OCI-LY7 (cell line): ENCODE data around the gene DZIP1. TPM values are rescaled to one million over a fixed set of nuclear protein-coding genes. Genes with fewer than 3 reads are reported as not detected.

ENCODE experiments used
- BruUV-seq: library from RNA; stranded (reverse); fragments of 400-500 nt; replicated peaks from 2 replicates; lab custom pipeline; 2021; lab: Mats Ljungman, UMichigan
- CTCF ChIA-PET: fragments of 300-600 bp; sonication (Branson Sonifier 250); formaldehyde crosslinking; loops from one replicate; lab custom pipeline; 2022; ENCODE audit warnings: antibody characterized with exemption; ENCODE audit not compliant: unreplicated experiment; lab: Charles Lee
- POLR2A ChIA-PET: fragments of 300-600 bp; sonication (Branson Sonifier 250); formaldehyde crosslinking; loops from one replicate; lab custom pipeline; 2022; ENCODE audit warnings: antibody characterized with exemption; lab: Charles Lee
- DNase-seq: peaks from one replicate; pipeline ENCODE4 v3.0.0-alpha.2; 2015; ENCODE audit warnings: low spot score
- H2AFZ ChIP-seq: fragments of 200-600 bp; sonication (generic), shearing (Covaris generic); 2 replicates; pipeline ENCODE4 v1.6.1; 2014; ENCODE audit warnings: mild to moderate bottlenecking, antibody characterized with exemption, low read length, moderate library complexity
- H3K27ac ChIP-seq: fragments of 200-600 bp; sonication (generic); 2 replicates; pipeline ENCODE4 v1.5.1; 2014; ENCODE audit warnings: mixed run types, low read depth, mild to moderate bottlenecking, moderate library complexity, low read length, inconsistent platforms; ENCODE audit not compliant: poor library complexity, severe bottlenecking
- H3K36me3 ChIP-seq: fragments of 200-600 bp; sonication (generic); 2 replicates; pipeline ENCODE4 v1.6.1; 2014; ENCODE audit warnings: mild to moderate bottlenecking, antibody characterized with exemption, low read length, moderate library complexity, mixed read lengths; ENCODE audit not compliant: insufficient read depth
- H3K4me1 ChIP-seq: fragments of 200-600 bp; sonication (generic); 2 replicates; pipeline ENCODE4 v1.5.1; 2014; ENCODE audit warnings: mild to moderate bottlenecking, low read length; ENCODE audit not compliant: insufficient read depth, poor library complexity, severe bottlenecking
- H3K4me2 ChIP-seq: fragments of 200-600 bp; sonication (generic); 2 replicates; pipeline ENCODE4 v1.6.1; 2014; ENCODE audit warnings: mild to moderate bottlenecking, low read length
- H3K4me3 ChIP-seq: fragments of 200-600 bp; sonication (generic); 2 replicates; pipeline ENCODE4 v1.5.1; 2014; ENCODE audit warnings: mild to moderate bottlenecking, low read depth, low read length; ENCODE audit not compliant: poor library complexity, severe bottlenecking
- H3K79me2 ChIP-seq: fragments of 200-600 bp; sonication (generic); 2 replicates; pipeline ENCODE4 v1.6.1; 2016; ENCODE audit warnings: low read depth, mild to moderate bottlenecking, low read length, moderate library complexity, mixed read lengths; ENCODE audit not compliant: insufficient read depth
- H3K9me2 ChIP-seq: fragments of 200-600 bp; sonication (generic); 2 replicates; pipeline ENCODE4 v1.6.1; 2016; ENCODE audit warnings: mild to moderate bottlenecking, low read length, mixed read lengths; ENCODE audit not compliant: insufficient read depth
- H3K9me3 ChIP-seq: fragments of 200-600 bp; sonication (generic); 2 replicates; pipeline ENCODE4 v1.6.1; 2014; ENCODE audit warnings: mild to moderate bottlenecking, mixed run types, low read length, mixed read lengths
- H4K20me1 ChIP-seq: fragments of 200-600 bp; sonication (generic); 2 replicates; pipeline ENCODE4 v1.6.1; 2014; ENCODE audit warnings: mild to moderate bottlenecking, antibody characterized with exemption, low read length, moderate library complexity, mixed read lengths; ENCODE audit not compliant: insufficient read depth
- EZH2phosphoT487 ChIP-seq: fragments of 200-600 bp; sonication (generic); IDR thresholded peaks from 2 replicates; pipeline ENCODE4 v1.6.1; 2018; ENCODE audit warnings: low read depth, borderline replicate concordance, mild to moderate bottlenecking, mixed run types, antibody characterized with exemption, low read length, moderate library complexity, mixed read lengths
- intact Hi-C: fragments of 100-400 bp; cut with micrococcal nuclease; formaldehyde crosslinking; loops from one replicate; pipeline ENCODE4 v1.10.0; 2022; ENCODE audit not compliant: unreplicated experiment
- total RNA-seq, 2 experiments: library from RNA; depleted of rRNA in 1 of 2; stranded (reverse); fragments of >200 nt in 1 of 2; shearing (Covaris generic) in 1 of 2; gene quantifications; 2 replicates each; pipeline ENCODE4 v1.2.3, GENCODE V29; 2014 to 2022
- TF ChIP-seq, protein P1 (sequence below): fragments of 200-600 bp; sonication (generic); conservative IDR thresholded peaks from 2 replicates; pipeline ENCODE4 v1.5.1; 2014; ENCODE audit warnings: mild to moderate bottlenecking, antibody characterized with exemption, low read length, moderate library complexity, mixed read lengths

The DZIP1 gene
- total RNA-seq, 2 experiments from 2014 or later = not detected

DNA sequence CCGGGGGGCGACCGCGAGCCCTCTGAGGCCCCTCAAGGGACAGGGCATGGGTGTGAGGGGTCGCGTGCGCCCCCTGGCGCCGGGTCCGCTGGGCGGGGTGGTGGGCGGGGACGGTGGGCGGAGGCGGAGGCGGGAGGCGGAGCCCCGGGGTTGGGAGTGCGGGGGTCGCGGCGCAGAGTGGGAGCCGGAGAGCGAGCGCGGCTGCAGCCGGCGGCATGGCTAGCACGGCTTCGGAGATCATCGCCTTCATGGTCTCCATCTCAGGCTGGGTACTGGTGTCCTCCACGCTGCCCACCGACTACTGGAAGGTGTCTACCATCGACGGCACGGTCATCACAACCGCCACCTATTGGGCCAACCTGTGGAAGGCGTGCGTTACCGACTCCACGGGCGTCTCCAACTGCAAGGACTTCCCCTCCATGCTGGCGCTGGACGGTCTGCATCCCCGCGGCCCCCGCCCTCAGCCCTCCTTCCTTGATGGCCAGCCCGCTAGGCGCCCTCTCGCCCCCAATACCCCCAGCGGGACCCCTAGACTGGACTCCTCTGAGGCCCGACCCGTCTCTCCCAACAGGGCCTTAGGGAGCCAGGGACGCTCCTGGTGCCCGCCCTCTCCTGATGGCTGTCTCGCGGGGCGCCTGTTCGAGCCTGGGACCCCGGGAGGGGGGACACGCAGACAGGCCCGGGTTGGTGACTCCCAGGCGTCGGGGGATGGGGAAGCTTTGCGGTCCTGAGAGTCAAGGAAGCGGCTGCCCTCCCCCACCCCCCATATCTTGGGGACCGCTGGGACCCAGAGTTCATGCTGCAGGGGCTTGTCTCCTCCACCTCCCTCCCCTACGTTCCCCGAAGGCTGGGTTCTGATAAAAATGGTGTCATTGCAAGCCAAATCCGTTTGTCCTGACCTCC is 91.7 kb downstream of the DZIP1 start, which contains the start of gene CLDN10:
TSS of gene CLDN10 (plus strand) at position 182 of the 903 bp plus-strand sequence. CDS start at position 216, 34 bp downstream.
- ChIA-PET CTCF (no interaction called here), POLR2A (no interaction called here)
- TF ChIP-seq, protein P1, sequence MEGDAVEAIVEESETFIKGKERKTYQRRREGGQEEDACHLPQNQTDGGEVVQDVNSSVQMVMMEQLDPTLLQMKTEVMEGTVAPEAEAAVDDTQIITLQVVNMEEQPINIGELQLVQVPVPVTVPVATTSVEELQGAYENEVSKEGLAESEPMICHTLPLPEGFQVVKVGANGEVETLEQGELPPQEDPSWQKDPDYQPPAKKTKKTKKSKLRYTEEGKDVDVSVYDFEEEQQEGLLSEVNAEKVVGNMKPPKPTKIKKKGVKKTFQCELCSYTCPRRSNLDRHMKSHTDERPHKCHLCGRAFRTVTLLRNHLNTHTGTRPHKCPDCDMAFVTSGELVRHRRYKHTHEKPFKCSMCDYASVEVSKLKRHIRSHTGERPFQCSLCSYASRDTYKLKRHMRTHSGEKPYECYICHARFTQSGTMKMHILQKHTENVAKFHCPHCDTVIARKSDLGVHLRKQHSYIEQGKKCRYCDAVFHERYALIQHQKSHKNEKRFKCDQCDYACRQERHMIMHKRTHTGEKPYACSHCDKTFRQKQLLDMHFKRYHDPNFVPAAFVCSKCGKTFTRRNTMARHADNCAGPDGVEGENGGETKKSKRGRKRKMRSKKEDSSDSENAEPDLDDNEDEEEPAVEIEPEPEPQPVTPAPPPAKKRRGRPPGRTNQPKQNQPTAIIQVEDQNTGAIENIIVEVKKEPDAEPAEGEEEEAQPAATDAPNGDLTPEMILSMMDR = no peak
- TF ChIP-seq EZH2phosphoT487 = no peak
- Histone ChIP-seq H3K4me2 (no peak within 1 kb of the TSS), H3K9me2 (no peaks in the 10 kb centered on the region), H4K20me1 (no peaks in the 10 kb centered on the region), H3K9me3 (no peaks in the 10 kb centered on the region), H2AFZ (no peak within 1 kb of the TSS), H3K36me3 (no peaks in the 10 kb centered on the region), H3K79me2 (no peaks in the 10 kb centered on the region), H3K4me1 (no peaks in the 10 kb centered on the region), H3K27ac (no peak within 1 kb of the TSS), H3K4me3 (no peak within 1 kb of the TSS)
- BruUV-seq = no TSS peak
- DNase-seq = no peak
- intact Hi-C loops = no loop called here

DNA sequence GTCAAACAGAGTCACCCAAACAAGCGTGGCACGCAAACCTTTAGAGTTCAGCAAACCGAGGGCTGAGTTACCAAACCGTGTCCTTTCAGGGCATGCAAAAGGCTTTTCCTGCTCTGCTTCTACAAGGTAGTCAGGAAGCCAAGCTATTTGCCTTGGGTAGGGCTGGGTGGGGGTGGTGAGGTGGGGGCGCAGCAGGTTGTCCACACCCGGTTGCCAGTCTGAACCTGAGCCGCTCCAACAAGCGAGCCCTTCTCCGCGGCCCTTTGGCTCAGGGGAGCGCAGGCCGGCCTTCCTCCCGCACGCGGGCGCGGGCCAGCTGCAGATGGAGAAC is 92.3 kb downstream of the DZIP1 start:
- BruUV-seq = no TSS peak
- intact Hi-C loops = no loop called here
- Histone ChIP-seq H4K20me1 (no peaks in the 10 kb centered on the region), H2AFZ (no peak overlapping the region), H3K4me2 (no peak overlapping the region), H3K27ac (no peak overlapping the region), H3K4me3 (no peak overlapping the region), H3K4me1 (no peaks in the 10 kb centered on the region), H3K9me3 (no peaks in the 10 kb centered on the region), H3K79me2 (no peaks in the 10 kb centered on the region), H3K36me3 (no peaks in the 10 kb centered on the region), H3K9me2 (no peaks in the 10 kb centered on the region)
- TF ChIP-seq, protein P1 = no peak
- no peak for TF ChIP-seq EZH2phosphoT487
- no peak for DNase-seq
- CTCF ChIA-PET = no interaction called here
- POLR2A ChIA-PET = no interaction called here
